ENCODE measurements around the gene PADI2.

DNA sequence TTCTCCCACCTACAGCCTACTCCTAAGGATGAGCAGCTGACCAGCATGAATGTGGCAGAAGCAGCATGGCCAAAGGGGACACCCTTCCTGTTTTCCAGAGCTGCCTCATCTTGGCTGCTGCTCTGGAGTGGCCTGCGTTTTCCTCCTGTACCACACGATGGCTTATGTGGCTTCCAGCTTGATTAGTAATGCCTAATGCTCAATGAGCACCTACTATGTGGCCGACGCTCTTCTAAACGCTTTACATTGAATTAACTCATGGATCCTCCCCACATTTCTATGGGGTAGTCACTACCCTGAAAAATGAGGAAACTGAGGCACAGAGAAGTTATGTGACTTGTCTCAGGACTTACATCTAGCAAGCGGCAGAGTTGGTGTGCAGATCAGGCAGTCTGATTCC lies 47.5 kb downstream of the PADI2 start:
- TF ChIP-seq CTCF (IDR thresholded peaks at IDR 0.05) = no peak
- no peak for TF ChIP-seq POLR2AphosphoS5 (IDR thresholded peaks at IDR 0.05)
- no peak for TF ChIP-seq EP300 (IDR thresholded peaks at IDR 0.05)
- no peak for TF ChIP-seq POLR2A (IDR thresholded peaks at IDR 0.05)

Data from stomach (tissue), 4 donors.